ENCODE data around the gene GRB14.

Gene GRB14

DNA sequence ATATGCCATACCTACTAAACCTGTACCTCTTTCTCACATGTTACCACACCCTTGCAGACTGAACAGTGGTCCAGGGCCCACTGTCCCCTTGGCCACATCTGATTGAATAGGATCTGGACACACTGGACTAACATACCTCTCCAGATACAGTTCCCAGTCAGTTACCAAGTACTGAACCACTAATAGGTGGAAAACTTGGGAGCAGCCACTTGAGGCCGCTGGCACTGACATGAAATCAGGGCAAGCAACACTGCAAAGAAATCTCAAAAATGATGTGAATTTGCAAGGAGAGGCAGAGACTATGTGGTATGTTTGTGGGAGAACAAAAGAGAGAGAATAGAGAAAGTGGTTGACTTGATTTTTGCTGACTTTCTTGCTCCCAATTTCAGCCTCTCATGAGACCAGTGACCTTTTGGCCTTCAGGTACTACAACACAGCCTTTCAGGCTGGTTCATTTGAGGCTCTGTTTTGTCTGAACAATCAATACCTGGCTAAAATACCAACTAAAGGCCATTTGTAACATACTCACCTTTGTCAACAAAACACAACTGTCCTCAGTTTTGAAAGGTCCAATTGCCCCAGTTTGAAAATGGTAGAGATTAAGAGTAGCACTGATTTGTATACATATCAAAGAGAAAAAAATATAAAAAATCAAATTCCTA, 7.8 kb downstream of the GRB14 start:
- DNase-seq = no peak

- DNase-seq = no peak
These were observed 11.5 kb downstream of the GRB14 start for GRCh38 chr2:164609790-164610189.

GRCh38 chr2:164606557-164606956, 14.7 kb downstream of the GRB14 start:
- no peak for DNase-seq

DNA sequence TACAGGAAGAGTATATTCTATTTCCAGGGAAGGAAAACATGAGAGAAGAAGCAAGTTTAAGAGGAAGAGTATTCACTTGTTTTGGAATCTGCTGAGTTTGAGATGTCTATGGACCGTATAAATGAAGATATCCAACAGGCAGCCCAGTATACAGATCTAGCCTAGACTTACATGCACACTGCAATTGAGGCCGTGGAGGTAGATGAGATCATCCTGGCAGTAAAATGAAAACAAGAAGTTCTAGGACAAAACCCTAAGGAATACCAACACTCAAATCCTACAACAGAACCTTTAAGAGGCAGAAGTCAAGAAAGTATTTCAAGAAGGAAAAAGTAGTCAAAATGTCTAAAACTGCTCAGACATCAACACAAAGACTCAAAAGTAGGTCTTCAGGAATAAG, 16.0 kb downstream of the GRB14 start:
- DNase-seq = no peak

GRCh38 chr2:164600763-164601162, 20.5 kb downstream of the GRB14 start:
- DNase-seq = no peak

- DNase-seq = no peak
These were observed 21.2 kb downstream of the GRB14 start for GRCh38 chr2:164599954-164600589.

GRCh38 chr2:164597983-164598382, 23.3 kb downstream of the GRB14 start:
- DNase-seq = no peak

DNA sequence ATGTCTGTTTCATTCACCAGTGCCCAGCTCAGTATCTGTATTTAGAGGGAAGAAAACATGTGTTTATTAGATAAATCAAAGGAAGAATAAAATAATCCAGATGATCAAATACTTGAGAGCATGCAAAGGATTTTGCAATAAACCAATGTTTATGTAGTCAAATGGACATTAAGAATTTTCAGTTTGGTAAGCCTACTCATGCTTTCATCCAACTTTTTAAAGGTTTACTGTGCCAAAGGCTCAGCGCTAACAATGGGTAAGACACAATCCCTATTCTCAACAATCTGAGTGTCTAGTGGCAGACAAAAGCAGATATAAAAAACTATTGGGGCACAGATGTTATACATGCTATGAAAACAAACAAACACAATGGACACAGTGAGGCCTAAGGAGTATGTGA, 26.3 kb downstream of the GRB14 start:
- no peak for DNase-seq

GRCh38 chr2:164593959-164594358, 27.3 kb downstream of the GRB14 start:
- DNase-seq = no peak

- no peak for DNase-seq
These were observed 27.7 kb downstream of the GRB14 start for GRCh38 chr2:164593541-164593940.

GRCh38 chr2:164589522-164589921, 31.8 kb downstream of the GRB14 start:
- no peak for DNase-seq

- no peak for DNase-seq
These were observed 40.2 kb downstream of the GRB14 start for GRCh38 chr2:164581050-164581449.

DNA sequence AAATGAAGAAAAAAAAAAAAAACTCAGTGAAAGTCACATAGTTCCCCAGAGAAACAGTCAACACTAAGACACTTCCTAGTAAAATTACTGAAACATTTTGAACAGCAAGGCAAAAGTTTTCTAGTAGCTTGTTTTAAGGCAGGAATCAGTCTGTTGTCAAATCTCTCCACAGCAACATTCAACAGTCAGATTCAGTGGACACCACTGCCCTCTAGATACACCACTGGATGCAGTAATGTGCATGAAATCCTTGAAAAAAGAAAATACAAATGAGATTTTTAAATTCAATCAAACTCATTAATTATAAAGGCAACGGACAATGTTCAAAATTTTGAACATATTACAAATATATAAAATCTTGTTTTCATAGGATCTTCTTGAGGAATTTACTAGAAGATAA, 46.4 kb downstream of the GRB14 start:
- no peak for DNase-seq

DNA sequence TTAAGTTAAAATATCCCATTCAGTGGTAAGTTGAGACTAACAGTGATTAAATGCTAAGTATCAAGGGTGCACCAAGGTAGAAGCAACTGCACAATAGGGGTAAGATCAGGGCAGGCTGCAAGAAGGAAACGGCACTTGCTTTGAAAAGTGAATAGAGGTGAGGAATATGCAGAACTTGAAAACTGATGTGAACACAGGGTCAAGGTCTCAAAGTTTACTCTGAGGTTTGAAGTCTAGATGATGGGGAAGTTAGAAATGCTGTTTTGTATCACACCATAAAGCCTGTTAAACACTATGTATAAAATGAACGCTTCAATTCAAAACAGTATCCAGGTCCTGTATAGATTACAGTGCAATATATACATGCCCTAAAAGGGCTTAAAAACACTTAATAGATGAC, 50.8 kb downstream of the GRB14 start:
- no peak for DNase-seq

- no peak for DNase-seq
These were observed 51.9 kb downstream of the GRB14 start for GRCh38 chr2:164569378-164569777.

DNA sequence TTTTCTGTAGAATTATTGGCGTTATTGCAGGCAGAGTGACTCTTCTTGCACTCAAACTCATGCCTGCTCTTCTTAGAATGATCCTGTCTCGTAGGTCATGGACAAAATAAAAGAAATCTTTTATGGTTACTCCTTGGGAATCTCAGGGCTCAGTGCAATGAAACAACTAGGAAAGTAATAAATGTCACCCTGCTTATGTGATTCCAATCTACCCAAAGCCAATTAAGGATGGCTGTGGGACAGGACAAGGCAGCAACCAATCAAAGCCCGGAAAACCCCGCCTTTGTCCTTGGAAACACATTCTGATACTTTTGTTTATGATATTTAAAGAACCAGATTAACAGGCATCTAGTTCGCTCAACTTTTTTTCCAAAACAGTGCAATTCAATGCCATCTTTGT, 53.0 kb downstream of the GRB14 start:
- no peak for DNase-seq

- no peak for DNase-seq
These were observed 53.8 kb downstream of the GRB14 start for GRCh38 chr2:164567335-164567989.

GRCh38 chr2:164565359-164565758, 55.9 kb downstream of the GRB14 start:
- no peak for DNase-seq

DNA sequence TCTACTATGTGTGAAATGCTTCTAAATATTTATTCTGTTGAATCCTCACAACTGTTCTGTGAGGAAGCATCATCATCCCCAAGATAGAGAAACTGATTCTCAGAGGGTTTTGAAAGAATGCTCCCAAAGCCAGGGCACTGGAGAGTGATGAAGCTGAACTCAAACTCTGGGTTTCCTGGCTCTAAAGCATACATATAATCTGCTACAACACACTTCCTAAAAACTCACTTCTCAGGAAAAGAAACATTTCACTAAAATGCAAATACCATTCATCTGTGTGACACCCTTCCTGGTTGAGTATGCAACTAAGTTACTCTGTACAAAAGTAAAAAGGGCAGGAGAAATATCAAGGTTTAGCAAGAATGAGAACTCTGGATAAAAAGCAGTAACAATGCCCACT, 58.6 kb downstream of the GRB14 start:
- no peak for DNase-seq

- DNase-seq = no peak
These were observed 59.3 kb downstream of the GRB14 start for GRCh38 chr2:164561991-164562390.

GRCh38 chr2:164561416-164561815, 59.9 kb downstream of the GRB14 start:
- DNase-seq = no peak

DNA sequence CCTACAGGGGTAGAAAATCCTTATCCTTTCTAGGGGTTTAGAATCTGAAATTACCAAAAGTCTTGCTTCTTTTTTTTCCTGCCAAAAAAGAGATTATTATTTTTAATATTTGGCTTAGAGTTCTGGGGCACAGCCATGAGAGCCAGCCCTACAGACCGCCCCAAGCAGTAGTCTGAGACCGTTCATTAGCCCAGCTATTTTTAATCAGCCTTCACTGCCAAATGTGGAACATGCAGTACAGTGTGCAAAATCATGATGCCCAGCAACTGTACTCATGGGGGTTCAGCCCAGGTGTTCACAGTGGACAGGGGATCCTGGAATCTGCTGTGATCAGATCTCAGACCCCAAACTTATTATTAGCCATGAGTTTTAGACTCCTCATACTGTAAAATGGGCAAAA, 60.4 kb downstream of the GRB14 start:
- no peak for DNase-seq

GRCh38 chr2:164560181-164560792, 61.0 kb downstream of the GRB14 start:
- DNase-seq = no peak

DNA sequence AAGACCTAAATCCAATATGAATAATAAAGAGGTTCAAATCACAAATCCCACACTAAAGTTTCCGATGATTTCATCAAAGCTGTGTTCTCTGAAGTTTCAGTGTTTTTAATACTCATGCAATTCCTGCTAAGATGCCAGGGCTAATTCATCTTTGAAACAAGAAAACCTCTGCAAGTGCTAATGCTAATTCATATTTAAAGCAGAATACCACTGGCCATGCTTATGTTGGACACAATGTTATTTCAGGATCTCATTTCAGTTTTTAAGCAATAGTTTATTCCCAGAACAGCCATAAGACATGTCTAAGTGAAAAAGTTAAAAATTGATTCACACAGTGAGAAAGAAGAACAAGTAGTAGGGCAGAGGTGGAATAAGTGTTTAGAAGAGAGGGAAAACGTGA, 62.8 kb downstream of the GRB14 start:
- DNase-seq = no peak
